ENCODE data around the gene RBM34. TPM values are rescaled to one million over a fixed set of nuclear protein-coding genes. Genes with fewer than 3 reads are reported as not detected.
"Not testable (repeated sequence)": the region's sequence is repeated elsewhere in the genome, so short reads cannot be mapped to it uniquely, and the experiment has no call there.

The RBM34 gene
- total RNA-seq, 2 experiments from 2014 or later, result 136 TPM

GRCh38 chr1:235161685-235162327 lies 756 bp upstream of the RBM34 start:
- ChIA-PET CTCF (interaction anchor here (1.0 to 2.5 kb wide), 3 partner anchors 21 to 254 kb away, joined by 4 to 14 read pairs (median 4); no protein-coding TSS in a partner anchor), POLR2A (interaction anchor here (0.6 to 3.2 kb wide), 11 partner anchors 9 to 552 kb away, joined by 3 to 17 read pairs (median 4); partner anchors contain the start of gene IRF2BP2)
- DNase-seq (no peak), ATAC-seq (no peak)
- no peak for TF ChIP-seq CTCF (IDR thresholded peaks at IDR 0.05)
- H3K27me3 Mint-ChIP-seq, result no peaks in the 10 kb centered on the region
- H3K36me3 Mint-ChIP-seq (ENCODE audit: low read depth), result peaks cover 23% of the 10 kb centered on the region
- H3K9me3 Mint-ChIP-seq, result no peaks in the 10 kb centered on the region
- H3K4me3 Mint-ChIP-seq, result peak overlapping the region; percentile 99
- H3K27ac Mint-ChIP-seq, result peak overlapping the region; percentile 100
- peaks cover 16% of the 10 kb centered on the region for H3K4me1 Mint-ChIP-seq (ENCODE audit: low read depth)
- intact Hi-C loops (cut with micrococcal nuclease), result loop anchor here (2.0 kb wide), 1 partner anchor 33 kb away; the partner anchor contains the start of gene TOMM20

GRCh38 chr1:235160383-235160956 lies 580 bp downstream of the RBM34 start:
- DNase-seq (no peak), ATAC-seq (peak; percentile 58)
- POLR2A ChIA-PET, result interaction anchor here (0.6 to 3.2 kb wide), 17 partner anchors 8 to 551 kb away, joined by 3 to 17 read pairs (median 4); partner anchors contain the start of gene IRF2BP2
- Mint-ChIP-seq H3K4me1 (ENCODE audit: low read depth) (peaks cover 16% of the 10 kb centered on the region), H3K4me3 (peak overlapping the region; percentile 99), H3K27me3 (no peaks in the 10 kb centered on the region), H3K9me3 (no peaks in the 10 kb centered on the region), H3K36me3 (ENCODE audit: low read depth) (peaks cover 27% of the 10 kb centered on the region), H3K27ac (peak overlapping the region; percentile 100)
- intact Hi-C loops (cut with micrococcal nuclease), result loop anchor here (2.0 kb wide), 1 partner anchor 32 kb away; the partner anchor contains the start of gene TOMM20
- TF ChIP-seq CTCF (IDR thresholded peaks at IDR 0.05), result no peak
- CTCF ChIA-PET, result interaction anchor here (0.7 to 2.5 kb wide), 7 partner anchors 20 to 673 kb away, joined by 3 to 14 read pairs (median 4); no protein-coding TSS in a partner anchor

GRCh38 chr1:235159930-235160329 lies 1.1 kb downstream of the RBM34 start:
- not testable (repeated sequence) for ATAC-seq, H3K9me3 Mint-ChIP-seq, H3K27me3 Mint-ChIP-seq, DNase-seq
- intact Hi-C loops (cut with micrococcal nuclease), result loop anchor here (2.0 kb wide), 1 partner anchor 31 kb away; the partner anchor contains the start of gene TOMM20
- Mint-ChIP-seq H3K4me3 (peak overlapping the region; percentile 99), H3K27ac (peak overlapping the region; percentile 100), H3K36me3 (ENCODE audit: low read depth) (peaks cover 28% of the 10 kb centered on the region), H3K4me1 (ENCODE audit: low read depth) (peaks cover 18% of the 10 kb centered on the region)
- CTCF ChIA-PET, result interaction anchor here (1.4 to 2.5 kb wide), 2 partner anchors 93 to 256 kb away, joined by 3 to 14 read pairs; no protein-coding TSS in a partner anchor
- POLR2A ChIA-PET, result interaction anchor here (0.9 to 3.2 kb wide), 4 partner anchors 14 to 51 kb away, joined by 3 to 17 read pairs (median 4); no protein-coding TSS in a partner anchor

- ChIA-PET CTCF (interaction anchor here (0.6 to 2.5 kb wide), 3 partner anchors 52 to 257 kb away, joined by 3 to 14 read pairs (median 3); no protein-coding TSS in a partner anchor), POLR2A (interaction anchor here (0.9 to 3.2 kb wide), 4 partner anchors 13 to 46 kb away, joined by 3 to 17 read pairs (median 4); no protein-coding TSS in a partner anchor)
- H3K4me3 Mint-ChIP-seq, result peak overlapping the region; percentile 99
- ATAC-seq; H3K27ac Mint-ChIP-seq; H3K9me3 Mint-ChIP-seq; DNase-seq; H3K27me3 Mint-ChIP-seq; intact Hi-C loops (cut with micrococcal nuclease): not testable (repeated sequence)
- peaks cover 23% of the 10 kb centered on the region for H3K4me1 Mint-ChIP-seq (ENCODE audit: low read depth)
- peaks cover 31% of the 10 kb centered on the region for H3K36me3 Mint-ChIP-seq (ENCODE audit: low read depth)
These were observed 1.8 kb downstream of the RBM34 start for GRCh38 chr1:235159284-235159683.

GRCh38 chr1:235158680-235159079 lies 2.4 kb downstream of the RBM34 start:
- H3K27ac Mint-ChIP-seq, result no peak overlapping the region
- ChIA-PET CTCF (interaction anchor here (0.6 kb wide), 1 partner anchor 51 kb away, joined by 3 read pairs; no protein-coding TSS in a partner anchor), POLR2A (interaction anchor here (0.9 to 3.2 kb wide), 7 partner anchors 10 to 47 kb away, joined by 3 to 17 read pairs (median 3); no protein-coding TSS in a partner anchor)
- H3K4me3 Mint-ChIP-seq, result peak overlapping the region; percentile 26
- no peak for TF ChIP-seq CTCF (IDR thresholded peaks at IDR 0.05)
- no peak for ATAC-seq
- H3K36me3 Mint-ChIP-seq (ENCODE audit: low read depth), result peaks cover 33% of the 10 kb centered on the region
- H3K27me3 Mint-ChIP-seq, result no peaks in the 10 kb centered on the region
- DNase-seq, result no peak
- peaks cover 23% of the 10 kb centered on the region for H3K4me1 Mint-ChIP-seq (ENCODE audit: low read depth)
- intact Hi-C loops (cut with micrococcal nuclease), result no loop called here
- no peaks in the 10 kb centered on the region for H3K9me3 Mint-ChIP-seq

Data from activated CD8-positive, alpha-beta T cell treated with anti-CD3 and anti-CD28 coated beads for 36 hours (primary cell).